A673 (cell line): ENCODE measurements around the gene ACE2.

Experiments
- EZH2 ChIP-seq: fragments of 200-600 bp; sonication (generic); IDR thresholded peaks from 2 replicates; pipeline ENCODE4 v1.6.1; 2017; ENCODE audit warnings: borderline replicate concordance, low read depth, mild to moderate bottlenecking, mixed read lengths, antibody characterized with exemption, low read length; ENCODE audit not compliant: poor library complexity, severe bottlenecking
- TF ChIP-seq, protein P1 (sequence below): fragments of 300-800, 200-600 bp; sonication (generic); conservative IDR thresholded peaks from 2 replicates; pipeline ENCODE4 v1.5.1; 2017; ENCODE audit warnings: low read depth, mild to moderate bottlenecking, antibody characterized with exemption, low read length, moderate library complexity, mixed read lengths

GRCh38 chrX:15563056-15563455 is 37.7 kb downstream of the ACE2 start:
- TF ChIP-seq, protein P1, sequence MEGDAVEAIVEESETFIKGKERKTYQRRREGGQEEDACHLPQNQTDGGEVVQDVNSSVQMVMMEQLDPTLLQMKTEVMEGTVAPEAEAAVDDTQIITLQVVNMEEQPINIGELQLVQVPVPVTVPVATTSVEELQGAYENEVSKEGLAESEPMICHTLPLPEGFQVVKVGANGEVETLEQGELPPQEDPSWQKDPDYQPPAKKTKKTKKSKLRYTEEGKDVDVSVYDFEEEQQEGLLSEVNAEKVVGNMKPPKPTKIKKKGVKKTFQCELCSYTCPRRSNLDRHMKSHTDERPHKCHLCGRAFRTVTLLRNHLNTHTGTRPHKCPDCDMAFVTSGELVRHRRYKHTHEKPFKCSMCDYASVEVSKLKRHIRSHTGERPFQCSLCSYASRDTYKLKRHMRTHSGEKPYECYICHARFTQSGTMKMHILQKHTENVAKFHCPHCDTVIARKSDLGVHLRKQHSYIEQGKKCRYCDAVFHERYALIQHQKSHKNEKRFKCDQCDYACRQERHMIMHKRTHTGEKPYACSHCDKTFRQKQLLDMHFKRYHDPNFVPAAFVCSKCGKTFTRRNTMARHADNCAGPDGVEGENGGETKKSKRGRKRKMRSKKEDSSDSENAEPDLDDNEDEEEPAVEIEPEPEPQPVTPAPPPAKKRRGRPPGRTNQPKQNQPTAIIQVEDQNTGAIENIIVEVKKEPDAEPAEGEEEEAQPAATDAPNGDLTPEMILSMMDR: no peak
- no peak for TF ChIP-seq EZH2
